Fibroblast of peridontal ligament (primary cell): ENCODE measurements around the gene RILPL2.
A peak's percentile ranks its signal among the peaks of the same experiment; 100 is the strongest.
"Not testable (repeated sequence)": the region's sequence is repeated elsewhere in the genome, so short reads cannot be mapped to it uniquely, and the experiment has no call there.

Experiments
- DNase-seq: peaks from one replicate; pipeline ENCODE4 v3.0.0-alpha.2; 2010; ENCODE audit errors: extremely low read depth

Gene RILPL2

GRCh38 chr12:123449856-123450255, 13.4 kb upstream of the RILPL2 start:
- no peak for DNase-seq

GRCh38 chr12:123449249-123449733, 12.8 kb upstream of the RILPL2 start:
- DNase-seq, result no peak

GRCh38 chr12:123446333-123446713, 9.8 kb upstream of the RILPL2 start:
- no peak for DNase-seq

GRCh38 chr12:123445388-123446332, 9.2 kb upstream of the RILPL2 start:
- peak; percentile 79 for DNase-seq

- peak; percentile 92 for DNase-seq
Observed at GRCh38 chr12:123444092-123445026, 7.9 kb upstream of the RILPL2 start.

GRCh38 chr12:123442774-123443173, 6.3 kb upstream of the RILPL2 start:
- no peak for DNase-seq

- DNase-seq, result no peak
Observed at GRCh38 chr12:123441523-123442164, 5.2 kb upstream of the RILPL2 start.

GRCh38 chr12:123435636-123436016, 858 bp downstream of the RILPL2 start:
- no peak for DNase-seq

GRCh38 chr12:123433615-123434014, 2.9 kb downstream of the RILPL2 start:
- DNase-seq, result no peak

GRCh38 chr12:123431951-123432817, 4.3 kb downstream of the RILPL2 start:
- DNase-seq, result peak; percentile 64

- DNase-seq, result not testable (repeated sequence)
Observed at GRCh38 chr12:123429101-123429500, 7.4 kb downstream of the RILPL2 start.

GRCh38 chr12:123428591-123428990, 7.9 kb downstream of the RILPL2 start:
- no peak for DNase-seq

GRCh38 chr12:123427036-123427769, 9.3 kb downstream of the RILPL2 start:
- no peak for DNase-seq

- no peak for DNase-seq
Observed at GRCh38 chr12:123421314-123421713, 15.2 kb downstream of the RILPL2 start.

GRCh38 chr12:123410041-123410412, 26.5 kb downstream of the RILPL2 start:
- DNase-seq, result no peak

GRCh38 chr12:123409284-123410040, 27.0 kb downstream of the RILPL2 start:
- DNase-seq, result not testable (repeated sequence)

- not testable (repeated sequence) for DNase-seq
Observed at GRCh38 chr12:123408619-123409018, 27.9 kb downstream of the RILPL2 start.

GRCh38 chr12:123407934-123408333, 28.6 kb downstream of the RILPL2 start:
- DNase-seq, result not testable (repeated sequence)

- not testable (repeated sequence) for DNase-seq
Observed at GRCh38 chr12:123407269-123407668, 29.2 kb downstream of the RILPL2 start.
